ENCODE results near the gene PDE9A. TPM values are rescaled to one million over a fixed set of nuclear protein-coding genes. Genes with fewer than 3 reads are reported as not detected.

PDE9A gene
- 1.2 TPM in 1 of 2 replicates, not detected in the other for total RNA-seq

GRCh38 chr21:42653231-42654061 is at the start of gene PDE9A:
PDE9A (plus strand) TSS chr21:42653621; CDS start chr21:42653815, 194 bp downstream.

Other genes with a start within 250 kb of the PDE9A start
- gene UBASH3A, start 249.7 kb upstream of the PDE9A start, total RNA-seq, result not detected in 2 replicates
- 0.13 TPM in 1 of 2 replicates, not detected in the other for gene RSPH1, start 157.4 kb upstream of the PDE9A start, total RNA-seq
- gene SLC37A1, start 139.8 kb upstream of the PDE9A start, total RNA-seq, result 2.2 and 4.8 TPM in 2 replicates
- gene WDR4, start 225.9 kb downstream of the PDE9A start, total RNA-seq, result 9.8 and 18.4 TPM in 2 replicates
- gene NDUFV3, start 239.7 kb downstream of the PDE9A start, total RNA-seq, result 38.9 and 41.9 TPM in 2 replicates